Loucy (cell line): ENCODE measurements around the gene ETV3.

ENCODE experiments used
- H2AFZ ChIP-seq: fragments of 200-600 bp; sonication (generic); 2 replicates; pipeline ENCODE4 v1.6.0; 2016; ENCODE audit warnings: antibody characterized with exemption, mild to moderate bottlenecking, low read length, moderate library complexity
- H3F3A ChIP-seq: fragments of 200-600 bp; 2 replicates; pipeline ENCODE4 v1.6.0; 2016; ENCODE audit warnings: antibody characterized with exemption, low read depth, mild to moderate bottlenecking
- H3K27me3 ChIP-seq: fragments of 200-600 bp; sonication (generic); 2 replicates; pipeline ENCODE4 v1.6.1; 2014; ENCODE audit warnings: low read length, mild to moderate bottlenecking; ENCODE audit not compliant: insufficient read depth, poor library complexity, severe bottlenecking
- H3K36me3 ChIP-seq: fragments of 200-600 bp; sonication (generic); 2 replicates; pipeline ENCODE4 v1.6.1; 2016; ENCODE audit warnings: low read length; ENCODE audit not compliant: insufficient read depth
- H3K4me1 ChIP-seq: fragments of 200-600 bp; sonication (generic); 2 replicates; pipeline ENCODE4 v1.5.1; 2014; ENCODE audit warnings: low read length, mild to moderate bottlenecking; ENCODE audit not compliant: insufficient read depth, poor library complexity, severe bottlenecking
- H3K4me2 ChIP-seq: fragments of 200-600 bp; sonication (generic); 2 replicates; pipeline ENCODE4 v1.6.0; 2014; ENCODE audit warnings: antibody characterized with exemption, low read length, low read depth, mild to moderate bottlenecking; ENCODE audit not compliant: poor library complexity, severe bottlenecking
- H3K4me3 ChIP-seq: fragments of 200-600 bp; sonication (generic); 2 replicates; pipeline ENCODE4 v1.5.1; 2014; ENCODE audit warnings: low read length, mild to moderate bottlenecking, mixed read lengths; ENCODE audit not compliant: poor library complexity, severe bottlenecking
- H3K79me2 ChIP-seq: fragments of 200-600 bp; sonication (generic); 2 replicates; pipeline ENCODE4 v1.6.1; 2014; ENCODE audit warnings: low read length; ENCODE audit not compliant: insufficient read depth
- H3K9ac ChIP-seq: fragments of 200-600 bp; sonication (generic); 2 replicates; pipeline ENCODE4 v1.6.0; 2014; ENCODE audit warnings: mild to moderate bottlenecking, low read depth, low read length, moderate library complexity; ENCODE audit not compliant: poor library complexity, severe bottlenecking
- H3K9me2 ChIP-seq: fragments of 200-600 bp; sonication (generic); replicated peaks from 2 replicates; pipeline ENCODE4 v1.6.1; 2016; ENCODE audit warnings: low read depth, low read length, mixed read lengths
- H3K9me3 ChIP-seq: fragments of 200-600 bp; sonication (generic); 2 replicates; pipeline ENCODE4 v1.6.1; 2014; ENCODE audit warnings: mild to moderate bottlenecking, antibody characterized with exemption, low read length, low read depth; ENCODE audit not compliant: insufficient read depth
- H4K20me1 ChIP-seq: fragments of 200-600 bp; sonication (generic); 2 replicates; pipeline ENCODE4 v1.6.0; 2014; ENCODE audit warnings: antibody characterized with exemption, low read length, mild to moderate bottlenecking; ENCODE audit not compliant: insufficient read depth, poor library complexity, severe bottlenecking
- CTCF ChIP-seq: fragments of 200-600 bp; sonication (generic); conservative IDR thresholded peaks from 2 replicates; pipeline ENCODE4 v1.5.1; 2014; ENCODE audit warnings: mild to moderate bottlenecking, antibody characterized with exemption, low read length
- EZH2phosphoT487 ChIP-seq: fragments of 200-600 bp; IDR thresholded peaks from 2 replicates; pipeline ENCODE4 v1.6.1; 2018; ENCODE audit warnings: antibody characterized with exemption, mild to moderate bottlenecking, moderate library complexity, borderline replicate concordance

Gene ETV3

GRCh38 chr1:157105988-157106812 lies 32.0 kb downstream of the ETV3 start:
- H3K4me1 ChIP-seq = no peaks in the 10 kb centered on the region
- no peak overlapping the region for H3K4me2 ChIP-seq
- H3K9me2 ChIP-seq = no peaks in the 10 kb centered on the region
- TF ChIP-seq EZH2phosphoT487 (no peak), CTCF (no peak)
- no peaks in the 10 kb centered on the region for H3K27me3 ChIP-seq
- H3K9ac ChIP-seq = no peak overlapping the region
- no peaks in the 10 kb centered on the region for H4K20me1 ChIP-seq
- no peaks in the 10 kb centered on the region for H3K9me3 ChIP-seq
- H3K79me2 ChIP-seq = no peaks in the 10 kb centered on the region
- H3K4me3 ChIP-seq = no peak overlapping the region
- no peaks in the 10 kb centered on the region for H3F3A ChIP-seq
- peak overlapping the region; percentile 59; the same call in 1 of the 2 replicates for H2AFZ ChIP-seq
- no peaks in the 10 kb centered on the region for H3K36me3 ChIP-seq

- no peaks in the 10 kb centered on the region for H3K9me2 ChIP-seq
- H3K4me2 ChIP-seq = no peak overlapping the region
- H3K79me2 ChIP-seq = no peaks in the 10 kb centered on the region
- H3K27me3 ChIP-seq = no peaks in the 10 kb centered on the region
- H3K9ac ChIP-seq = no peak overlapping the region
- no peaks in the 10 kb centered on the region for H3K4me1 ChIP-seq
- no peaks in the 10 kb centered on the region for H4K20me1 ChIP-seq
- TF ChIP-seq EZH2phosphoT487 (no peak), CTCF (no peak)
- no peaks in the 10 kb centered on the region for H3K36me3 ChIP-seq
- H3K9me3 ChIP-seq = no peaks in the 10 kb centered on the region
- no peak overlapping the region for H3K4me3 ChIP-seq
- H2AFZ ChIP-seq = no peak overlapping the region
- no peaks in the 10 kb centered on the region for H3F3A ChIP-seq
Measured at GRCh38 chr1:157105298-157105987, 32.8 kb downstream of the ETV3 start.

- no peak overlapping the region for H2AFZ ChIP-seq
- H3K9me2 ChIP-seq = no peaks in the 10 kb centered on the region
- TF ChIP-seq EZH2phosphoT487 (no peak), CTCF (no peak)
- H3K27me3 ChIP-seq = no peaks in the 10 kb centered on the region
- no peak overlapping the region for H3K4me2 ChIP-seq
- no peak overlapping the region for H3K4me3 ChIP-seq
- no peaks in the 10 kb centered on the region for H3K9me3 ChIP-seq
- H3K36me3 ChIP-seq = no peaks in the 10 kb centered on the region
- H3K79me2 ChIP-seq = no peaks in the 10 kb centered on the region
- H3F3A ChIP-seq = no peaks in the 10 kb centered on the region
- no peak overlapping the region for H3K9ac ChIP-seq
- H3K4me1 ChIP-seq = no peaks in the 10 kb centered on the region
- no peaks in the 10 kb centered on the region for H4K20me1 ChIP-seq
Measured at GRCh38 chr1:157104598-157105293, 33.4 kb downstream of the ETV3 start.
